LNCaP clone FGC (cell line): ENCODE data around the gene PADI1.

ENCODE experiments used
- DNase-seq: peaks from one replicate; pipeline ENCODE4 v3.0.0-alpha.2; 2011; ENCODE audit warnings: low read depth
- H3K4me3 ChIP-seq: 2 replicates; pipeline ENCODE4 v1.5.1; 2011; ENCODE audit warnings: mild to moderate bottlenecking, low read depth, low read length, control low read depth
- TF ChIP-seq, protein P1 (sequence below): IDR thresholded peaks from 2 replicates; pipeline ENCODE4 v1.5.1; 2012; ENCODE audit warnings: mild to moderate bottlenecking; ENCODE audit not compliant: control insufficient read depth, insufficient read depth; ENCODE audit errors: extremely low read depth

PADI1 gene

DNA sequence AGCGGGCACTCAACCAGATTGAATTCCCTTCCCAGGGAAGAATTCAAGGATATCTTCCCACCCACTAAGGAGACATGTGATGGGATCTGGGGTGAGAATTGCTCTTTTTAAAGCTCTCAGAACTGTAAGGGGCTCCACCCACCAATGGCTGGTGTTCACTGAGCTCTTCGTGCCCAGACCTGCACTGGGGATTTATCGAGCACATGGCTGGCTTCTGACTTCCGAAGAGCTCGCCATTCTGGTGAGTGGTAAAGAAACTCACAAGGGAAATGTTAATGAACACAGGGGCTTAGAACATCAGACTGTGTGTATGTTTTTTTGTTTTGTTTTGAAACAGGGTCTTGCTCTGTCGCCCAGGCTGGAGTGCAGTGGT is 53.8 kb downstream of the PADI1 start:
- TF ChIP-seq, protein P1, sequence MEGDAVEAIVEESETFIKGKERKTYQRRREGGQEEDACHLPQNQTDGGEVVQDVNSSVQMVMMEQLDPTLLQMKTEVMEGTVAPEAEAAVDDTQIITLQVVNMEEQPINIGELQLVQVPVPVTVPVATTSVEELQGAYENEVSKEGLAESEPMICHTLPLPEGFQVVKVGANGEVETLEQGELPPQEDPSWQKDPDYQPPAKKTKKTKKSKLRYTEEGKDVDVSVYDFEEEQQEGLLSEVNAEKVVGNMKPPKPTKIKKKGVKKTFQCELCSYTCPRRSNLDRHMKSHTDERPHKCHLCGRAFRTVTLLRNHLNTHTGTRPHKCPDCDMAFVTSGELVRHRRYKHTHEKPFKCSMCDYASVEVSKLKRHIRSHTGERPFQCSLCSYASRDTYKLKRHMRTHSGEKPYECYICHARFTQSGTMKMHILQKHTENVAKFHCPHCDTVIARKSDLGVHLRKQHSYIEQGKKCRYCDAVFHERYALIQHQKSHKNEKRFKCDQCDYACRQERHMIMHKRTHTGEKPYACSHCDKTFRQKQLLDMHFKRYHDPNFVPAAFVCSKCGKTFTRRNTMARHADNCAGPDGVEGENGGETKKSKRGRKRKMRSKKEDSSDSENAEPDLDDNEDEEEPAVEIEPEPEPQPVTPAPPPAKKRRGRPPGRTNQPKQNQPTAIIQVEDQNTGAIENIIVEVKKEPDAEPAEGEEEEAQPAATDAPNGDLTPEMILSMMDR: no peak
- no peak for DNase-seq
- no peak overlapping the region for H3K4me3 ChIP-seq

DNA sequence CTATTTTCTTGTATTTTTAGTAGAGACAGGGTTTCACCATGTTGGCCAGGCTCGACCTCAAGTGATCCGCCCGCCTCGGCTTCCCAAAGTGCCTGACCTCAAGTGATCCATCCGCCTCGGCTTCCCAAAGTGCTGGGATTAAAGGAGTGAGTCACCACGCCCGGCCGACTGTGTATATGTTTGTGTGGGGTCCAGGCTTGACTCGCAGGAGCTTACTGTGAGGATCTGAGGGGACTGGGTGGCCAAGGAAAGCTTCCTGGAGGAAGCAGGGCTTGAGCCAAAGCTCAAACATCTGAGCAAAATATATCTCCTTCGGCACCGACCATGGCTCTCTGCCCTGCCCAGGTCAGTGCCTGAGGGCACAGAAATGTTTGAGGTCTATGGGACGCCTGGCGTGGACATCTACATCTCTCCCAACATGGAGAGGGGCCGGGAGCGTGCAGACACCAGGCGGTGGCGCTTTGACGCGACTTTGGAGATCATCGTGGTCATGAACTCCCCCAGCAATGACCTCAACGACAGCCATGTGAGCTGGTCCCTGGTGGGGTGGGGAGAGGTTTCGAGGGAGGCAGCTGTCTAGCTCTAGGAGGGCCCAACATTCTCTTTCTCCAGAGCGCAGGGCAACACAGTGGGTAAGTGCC is 54.4 kb downstream of the PADI1 start:
- no peak overlapping the region for H3K4me3 ChIP-seq
- no peak for DNase-seq
- TF ChIP-seq, protein P1: no peak

DNA sequence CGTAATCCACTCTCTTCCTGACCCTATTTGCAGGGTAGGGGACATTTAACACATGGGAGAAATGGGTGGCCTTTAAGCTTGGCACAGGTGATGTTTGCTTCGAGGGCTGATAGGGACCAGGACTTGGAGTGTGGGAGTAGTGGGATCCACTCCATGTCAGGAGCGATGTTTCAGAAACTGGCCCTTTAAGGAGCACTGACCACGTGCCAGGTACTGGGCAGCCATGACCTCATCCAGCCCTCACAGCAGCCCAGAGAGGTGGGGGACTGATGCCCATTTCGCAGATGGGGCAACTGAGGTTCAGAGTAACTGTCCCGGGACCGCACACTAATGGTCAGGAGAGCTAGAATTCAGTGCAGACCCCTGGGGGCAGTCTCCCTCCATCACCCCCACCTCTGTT is 55.3 kb downstream of the PADI1 start:
- TF ChIP-seq, protein P1: no peak
- H3K4me3 ChIP-seq: no peak overlapping the region
- no peak for DNase-seq

DNA sequence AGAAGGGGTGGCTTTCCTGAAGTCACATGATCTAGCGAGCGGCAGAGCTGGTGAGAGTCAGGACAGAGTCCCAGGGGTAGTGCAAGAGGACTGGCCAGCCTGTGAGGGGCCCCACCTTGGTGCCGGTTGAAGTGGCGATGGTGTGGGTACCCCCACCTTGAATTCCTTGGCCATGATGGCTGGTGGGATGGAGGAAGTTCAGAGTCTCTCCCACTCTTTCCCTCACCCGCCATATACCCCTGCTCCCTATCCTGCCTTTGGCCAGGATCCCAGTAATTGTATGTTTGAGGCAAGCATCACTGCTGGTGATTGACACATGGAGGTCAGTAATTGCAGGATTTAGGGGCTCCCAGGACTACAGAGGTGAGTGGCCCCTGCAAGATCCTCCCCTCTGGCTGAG is 55.8 kb downstream of the PADI1 start:
- H3K4me3 ChIP-seq: no peak overlapping the region
- DNase-seq: no peak
- TF ChIP-seq, protein P1: no peak

DNA sequence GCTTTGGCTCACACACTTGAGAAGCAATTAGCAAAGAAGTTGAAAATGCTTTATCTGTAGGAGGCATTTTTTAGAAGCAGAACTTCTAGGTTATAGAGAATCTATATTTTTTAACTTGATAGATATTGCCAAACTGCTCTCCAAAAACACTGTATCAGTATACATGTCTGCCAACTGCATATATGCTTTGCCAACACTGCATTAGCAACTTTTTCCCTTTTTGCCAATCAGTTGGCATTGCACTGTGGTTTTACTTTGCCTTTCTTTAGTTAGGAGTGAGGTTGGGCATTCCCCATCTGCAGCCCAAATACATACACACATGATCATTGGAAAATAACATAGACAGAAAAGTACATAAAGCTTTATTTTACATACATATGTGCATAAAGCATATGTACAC is 59.0 kb downstream of the PADI1 start:
- no peak for DNase-seq
- TF ChIP-seq, protein P1: no peak
- H3K4me3 ChIP-seq: no peak overlapping the region

DNA sequence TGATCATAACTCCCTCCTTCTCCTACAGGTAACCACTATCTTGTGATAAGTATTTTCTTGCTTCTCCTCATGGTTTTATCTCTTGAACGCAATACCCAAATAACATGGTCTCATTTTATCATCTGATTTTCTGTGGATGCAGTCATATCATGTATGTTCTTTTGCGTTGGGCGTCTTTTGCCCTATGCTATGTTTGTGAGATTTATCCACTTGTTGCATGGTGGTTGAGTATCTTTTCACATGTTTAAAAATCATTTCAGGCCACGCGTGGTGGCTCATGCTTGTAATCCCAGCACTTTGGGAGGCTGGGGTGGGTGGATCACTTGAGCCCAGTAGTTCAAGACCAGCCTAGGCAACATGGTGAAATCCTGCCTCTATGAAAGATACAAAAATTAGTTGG is 59.5 kb downstream of the PADI1 start:
- TF ChIP-seq, protein P1: no peak
- no peak for DNase-seq
- H3K4me3 ChIP-seq: no peak overlapping the region

DNA sequence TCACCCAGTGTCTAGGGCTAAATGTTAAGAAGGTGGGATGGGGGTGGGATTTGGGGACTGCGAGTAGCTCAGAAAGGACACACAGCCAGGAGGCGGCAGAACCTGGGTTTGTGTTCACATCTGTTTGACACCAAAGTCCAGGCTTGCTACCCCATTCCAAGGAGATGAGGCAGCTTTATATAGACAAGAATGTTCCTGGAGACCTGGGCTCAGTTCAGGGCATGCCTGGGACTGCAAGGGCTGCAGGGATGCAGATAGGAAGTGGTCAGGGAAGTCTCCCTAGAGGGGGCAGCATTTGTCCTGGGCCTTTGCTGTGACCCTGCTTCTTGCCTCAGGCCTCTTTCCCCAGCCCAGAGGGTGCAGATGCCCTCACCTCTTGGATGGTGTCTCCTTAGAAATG is 60.2 kb downstream of the PADI1 start:
- TF ChIP-seq, protein P1: no peak
- H3K4me3 ChIP-seq: no peak overlapping the region
- no peak for DNase-seq
